WTC11 (cell line): ENCODE measurements around the gene TNFAIP8L1. TPM values are rescaled to one million over a fixed set of nuclear protein-coding genes. Genes with fewer than 3 reads are reported as not detected.

ENCODE experiments used
- ATAC-seq: fragments of 200-7000 bp; cut with Tn5 transposase; 2 replicates; pipeline ENCODE4 v1.10.0; 2021; ENCODE audit warnings: mild to moderate bottlenecking, moderate library complexity
- CTCF ChIA-PET: fragments of 300-600 bp; sonication (Branson Sonifier 250); formaldehyde crosslinking; loops from one replicate; lab custom pipeline; 2021; ENCODE audit warnings: antibody characterized with exemption; lab: Charles Lee
- POLR2A ChIA-PET: fragments of 350-600 bp; sonication (Branson Sonifier 250); formaldehyde crosslinking; loops from one replicate; lab custom pipeline; 2021; ENCODE audit warnings: antibody characterized with exemption; lab: Charles Lee
- DNase-seq: peaks from one replicate; pipeline ENCODE4 v3.0.0; 2021; ENCODE audit warnings: low spot score
- H3K27ac Mint-ChIP-seq: 2 replicates; pipeline ENCODE4 v1.8.0; 2021; ENCODE audit warnings: mixed read lengths
- H3K27me3 Mint-ChIP-seq: 2 replicates; pipeline ENCODE4 v1.8.0; 2021; ENCODE audit warnings: low read depth, mild to moderate bottlenecking, moderate library complexity, mixed read lengths
- H3K36me3 Mint-ChIP-seq: 2 replicates; pipeline ENCODE4 v1.8.0; 2021; ENCODE audit warnings: mixed read lengths
- H3K4me1 Mint-ChIP-seq: 2 replicates; pipeline ENCODE4 v1.8.0; 2022; ENCODE audit warnings: mixed read lengths
- H3K4me3 Mint-ChIP-seq: 2 replicates; pipeline ENCODE4 v1.8.0; 2021; ENCODE audit warnings: mild to moderate bottlenecking, moderate library complexity, mixed read lengths
- H3K9me3 Mint-ChIP-seq: 2 replicates; pipeline ENCODE4 v1.8.0; 2021; ENCODE audit warnings: mixed read lengths
- CREB1 ChIP-seq: sonication (generic); formaldehyde crosslinking; IDR thresholded peaks from 2 replicates; pipeline ENCODE4 v1.8.0; 2023; ENCODE audit warnings: mild to moderate bottlenecking, missing genetic modification reagents
- MAX ChIP-seq: sonication (generic); formaldehyde crosslinking; IDR thresholded peaks from 2 replicates; pipeline ENCODE4 v1.8.0; 2022; ENCODE audit warnings: mild to moderate bottlenecking, missing genetic modification reagents
- NFATC4 ChIP-seq: fragments of 250-450 bp; sonication (Bioruptor Pico); IDR thresholded peaks from 2 replicates; pipeline ENCODE4 v1.9.0; 2021; ENCODE audit warnings: mild to moderate bottlenecking
- PREB ChIP-seq: sonication (generic); formaldehyde crosslinking; IDR thresholded peaks from 2 replicates; pipeline ENCODE4 v1.8.1; 2022; ENCODE audit warnings: mild to moderate bottlenecking, missing genetic modification reagents, moderate library complexity, borderline replicate concordance
- SMAD3 ChIP-seq: sonication (generic); formaldehyde crosslinking; IDR thresholded peaks from 2 replicates; pipeline ENCODE4 v1.8.0; 2022; ENCODE audit warnings: missing genetic modification reagents, mild to moderate bottlenecking, borderline replicate concordance
- TEAD1 ChIP-seq: sonication (generic); formaldehyde crosslinking; IDR thresholded peaks from 2 replicates; pipeline ENCODE4 v1.8.0; 2022; ENCODE audit warnings: mild to moderate bottlenecking, missing genetic modification reagents
- TP53 ChIP-seq: sonication (generic); formaldehyde crosslinking; IDR thresholded peaks from 2 replicates; pipeline ENCODE4 v1.8.1; 2023; ENCODE audit warnings: mild to moderate bottlenecking, missing genetic modification reagents
- ZBTB21 ChIP-seq: sonication (generic); formaldehyde crosslinking; IDR thresholded peaks from 2 replicates; pipeline ENCODE4 v1.8.1; 2023; ENCODE audit warnings: mild to moderate bottlenecking, missing genetic modification reagents, borderline replicate concordance
- ZNF263 ChIP-seq: sonication (generic); formaldehyde crosslinking; IDR thresholded peaks from 2 replicates; pipeline ENCODE4 v1.8.1; 2022; ENCODE audit warnings: low read depth, mild to moderate bottlenecking, moderate library complexity, missing genetic modification reagents
- ZNF416 ChIP-seq: fragments of 250-450 bp; sonication (Bioruptor Pico); IDR thresholded peaks from 2 replicates; pipeline ENCODE4 v1.9.0; 2021; ENCODE audit warnings: mild to moderate bottlenecking, inconsistent platforms
- ZNF671 ChIP-seq: fragments of 250-450 bp; sonication (Bioruptor Pico); IDR thresholded peaks from 2 replicates; pipeline ENCODE4 v1.8.0; 2021; ENCODE audit warnings: mild to moderate bottlenecking
- ZSCAN18 ChIP-seq: fragments of 250-450 bp; sonication (Bioruptor Pico); IDR thresholded peaks from 2 replicates; pipeline ENCODE4 v2.1.2; 2022; ENCODE audit warnings: mild to moderate bottlenecking, moderate library complexity
- total RNA-seq: library from RNA; stranded (reverse); gene quantifications from 3 replicates; pipeline ENCODE4 v1.2.3, GENCODE V29; 2021
- TF ChIP-seq, protein P1 (sequence below): sonication (generic); formaldehyde crosslinking; conservative IDR thresholded peaks from 2 replicates; pipeline ENCODE4 v1.8.1; 2022; ENCODE audit warnings: mild to moderate bottlenecking, missing genetic modification reagents
- TF ChIP-seq, protein P2 (sequence below): sonication (generic); formaldehyde crosslinking; IDR thresholded peaks from 2 replicates; pipeline ENCODE4 v1.8.1; 2023; ENCODE audit warnings: mild to moderate bottlenecking, missing genetic modification reagents, borderline replicate concordance
- TF ChIP-seq, protein P3 (sequence below): sonication (generic); formaldehyde crosslinking; IDR thresholded peaks from 2 replicates; pipeline ENCODE4 v1.8.1; 2022; ENCODE audit warnings: low read depth, missing genetic modification reagents, borderline replicate concordance
- TF ChIP-seq, protein P4 (sequence below): sonication (generic); formaldehyde crosslinking; IDR thresholded peaks from 2 replicates; pipeline ENCODE4 v1.8.1; 2022; ENCODE audit warnings: missing genetic modification reagents, borderline replicate concordance
- TF ChIP-seq, protein P5 (sequence below): fragments of 250-450 bp; sonication (Bioruptor Pico); IDR thresholded peaks from 2 replicates; pipeline ENCODE4 v1.9.0; 2021; ENCODE audit warnings: mild to moderate bottlenecking, borderline replicate concordance

Gene TNFAIP8L1
- total RNA-seq, 1 experiment from 2014 or later = 8.7 TPM

GRCh38 chr19:4660993-4661392 lies 21.7 kb downstream of the TNFAIP8L1 start:
- no peak for DNase-seq
- TF ChIP-seq NFATC4 (CRISPR knock-in tag) = no peak
- no peak for TF ChIP-seq PREB
- no peak for TF ChIP-seq MAX (CRISPR knock-in tag)
- no peak for TF ChIP-seq SMAD3 (CRISPR knock-in tag)
- TF ChIP-seq, protein P1, sequence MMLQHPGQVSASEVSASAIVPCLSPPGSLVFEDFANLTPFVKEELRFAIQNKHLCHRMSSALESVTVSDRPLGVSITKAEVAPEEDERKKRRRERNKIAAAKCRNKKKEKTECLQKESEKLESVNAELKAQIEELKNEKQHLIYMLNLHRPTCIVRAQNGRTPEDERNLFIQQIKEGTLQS (CRISPR knock-in tag) = no peak
- no peak for TF ChIP-seq TEAD1
- TF ChIP-seq, protein P2, sequence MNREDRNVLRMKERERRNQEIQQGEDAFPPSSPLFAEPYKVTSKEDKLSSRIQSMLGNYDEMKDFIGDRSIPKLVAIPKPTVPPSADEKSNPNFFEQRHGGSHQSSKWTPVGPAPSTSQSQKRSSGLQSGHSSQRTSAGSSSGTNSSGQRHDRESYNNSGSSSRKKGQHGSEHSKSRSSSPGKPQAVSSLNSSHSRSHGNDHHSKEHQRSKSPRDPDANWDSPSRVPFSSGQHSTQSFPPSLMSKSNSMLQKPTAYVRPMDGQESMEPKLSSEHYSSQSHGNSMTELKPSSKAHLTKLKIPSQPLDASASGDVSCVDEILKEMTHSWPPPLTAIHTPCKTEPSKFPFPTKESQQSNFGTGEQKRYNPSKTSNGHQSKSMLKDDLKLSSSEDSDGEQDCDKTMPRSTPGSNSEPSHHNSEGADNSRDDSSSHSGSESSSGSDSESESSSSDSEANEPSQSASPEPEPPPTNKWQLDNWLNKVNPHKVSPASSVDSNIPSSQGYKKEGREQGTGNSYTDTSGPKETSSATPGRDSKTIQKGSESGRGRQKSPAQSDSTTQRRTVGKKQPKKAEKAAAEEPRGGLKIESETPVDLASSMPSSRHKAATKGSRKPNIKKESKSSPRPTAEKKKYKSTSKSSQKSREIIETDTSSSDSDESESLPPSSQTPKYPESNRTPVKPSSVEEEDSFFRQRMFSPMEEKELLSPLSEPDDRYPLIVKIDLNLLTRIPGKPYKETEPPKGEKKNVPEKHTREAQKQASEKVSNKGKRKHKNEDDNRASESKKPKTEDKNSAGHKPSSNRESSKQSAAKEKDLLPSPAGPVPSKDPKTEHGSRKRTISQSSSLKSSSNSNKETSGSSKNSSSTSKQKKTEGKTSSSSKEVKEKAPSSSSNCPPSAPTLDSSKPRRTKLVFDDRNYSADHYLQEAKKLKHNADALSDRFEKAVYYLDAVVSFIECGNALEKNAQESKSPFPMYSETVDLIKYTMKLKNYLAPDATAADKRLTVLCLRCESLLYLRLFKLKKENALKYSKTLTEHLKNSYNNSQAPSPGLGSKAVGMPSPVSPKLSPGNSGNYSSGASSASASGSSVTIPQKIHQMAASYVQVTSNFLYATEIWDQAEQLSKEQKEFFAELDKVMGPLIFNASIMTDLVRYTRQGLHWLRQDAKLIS = no peak
- TF ChIP-seq, all 79 proteins: peak for 0
- Mint-ChIP-seq H3K4me3 (no peak overlapping the region), H3K27ac (no peak overlapping the region; the same call in 1 of the 2 replicates), H3K9me3 (no peaks in the 10 kb centered on the region; the same call in 1 of the 2 replicates), H3K4me1 (no peaks in the 10 kb centered on the region), H3K36me3 (peaks cover 30% of the 10 kb centered on the region), H3K27me3 (no peaks in the 10 kb centered on the region)
- POLR2A ChIA-PET = interaction anchor here (0.6 kb wide), 1 partner anchor 12 kb away, joined by 3 read pairs; no protein-coding TSS in a partner anchor
- CTCF ChIA-PET = interaction anchor here (0.6 to 1.4 kb wide), 8 partner anchors 10 to 136 kb away, joined by 3 to 5 read pairs (median 4); partner anchors contain the start of gene FEM1A
- ATAC-seq = no peak

- no peak overlapping the region for H3K27ac Mint-ChIP-seq
- H3K4me3 Mint-ChIP-seq = no peak overlapping the region
- ChIA-PET POLR2A (interaction anchor here (0.7 kb wide), 1 partner anchor 10 kb away, joined by 3 read pairs; no protein-coding TSS in a partner anchor), CTCF (interaction anchor here (1.0 to 1.2 kb wide), 2 partner anchors 15 to 138 kb away, joined by 4 read pairs; no protein-coding TSS in a partner anchor)
- DNase-seq (no peak), ATAC-seq (no peak)
- H3K36me3 Mint-ChIP-seq = peaks cover 30% of the 10 kb centered on the region
- no peaks in the 10 kb centered on the region; the same call in 1 of the 2 replicates for H3K9me3 Mint-ChIP-seq
- H3K4me1 Mint-ChIP-seq = no peaks in the 10 kb centered on the region
- no peaks in the 10 kb centered on the region for H3K27me3 Mint-ChIP-seq
- TF ChIP-seq, protein P3, sequence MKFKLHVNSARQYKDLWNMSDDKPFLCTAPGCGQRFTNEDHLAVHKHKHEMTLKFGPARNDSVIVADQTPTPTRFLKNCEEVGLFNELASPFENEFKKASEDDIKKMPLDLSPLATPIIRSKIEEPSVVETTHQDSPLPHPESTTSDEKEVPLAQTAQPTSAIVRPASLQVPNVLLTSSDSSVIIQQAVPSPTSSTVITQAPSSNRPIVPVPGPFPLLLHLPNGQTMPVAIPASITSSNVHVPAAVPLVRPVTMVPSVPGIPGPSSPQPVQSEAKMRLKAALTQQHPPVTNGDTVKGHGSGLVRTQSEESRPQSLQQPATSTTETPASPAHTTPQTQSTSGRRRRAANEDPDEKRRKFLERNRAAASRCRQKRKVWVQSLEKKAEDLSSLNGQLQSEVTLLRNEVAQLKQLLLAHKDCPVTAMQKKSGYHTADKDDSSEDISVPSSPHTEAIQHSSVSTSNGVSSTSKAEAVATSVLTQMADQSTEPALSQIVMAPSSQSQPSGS (CRISPR knock-in tag) = no peak
- TF ChIP-seq, protein P1 (CRISPR knock-in tag) = no peak
- TF ChIP-seq, protein P4, sequence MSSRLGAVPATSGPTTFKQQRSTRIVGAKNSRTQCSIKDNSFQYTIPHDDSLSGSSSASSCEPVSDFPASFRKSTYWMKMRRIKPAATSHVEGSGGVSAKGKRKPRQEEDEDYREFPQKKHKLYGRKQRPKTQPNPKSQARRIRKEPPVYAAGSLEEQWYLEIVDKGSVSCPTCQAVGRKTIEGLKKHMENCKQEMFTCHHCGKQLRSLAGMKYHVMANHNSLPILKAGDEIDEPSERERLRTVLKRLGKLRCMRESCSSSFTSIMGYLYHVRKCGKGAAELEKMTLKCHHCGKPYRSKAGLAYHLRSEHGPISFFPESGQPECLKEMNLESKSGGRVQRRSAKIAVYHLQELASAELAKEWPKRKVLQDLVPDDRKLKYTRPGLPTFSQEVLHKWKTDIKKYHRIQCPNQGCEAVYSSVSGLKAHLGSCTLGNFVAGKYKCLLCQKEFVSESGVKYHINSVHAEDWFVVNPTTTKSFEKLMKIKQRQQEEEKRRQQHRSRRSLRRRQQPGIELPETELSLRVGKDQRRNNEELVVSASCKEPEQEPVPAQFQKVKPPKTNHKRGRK (CRISPR knock-in tag) = no peak
- TF ChIP-seq ZBTB21 (CRISPR knock-in tag) (no peak), TP53 (CRISPR knock-in tag) (no peak), CREB1 (CRISPR knock-in tag) (no peak), ZNF416 (CRISPR knock-in tag) (no peak), ZSCAN18 (CRISPR knock-in tag) (no peak), ZNF263 (no peak), ZNF671 (no peak)
- TF ChIP-seq, protein P5, sequence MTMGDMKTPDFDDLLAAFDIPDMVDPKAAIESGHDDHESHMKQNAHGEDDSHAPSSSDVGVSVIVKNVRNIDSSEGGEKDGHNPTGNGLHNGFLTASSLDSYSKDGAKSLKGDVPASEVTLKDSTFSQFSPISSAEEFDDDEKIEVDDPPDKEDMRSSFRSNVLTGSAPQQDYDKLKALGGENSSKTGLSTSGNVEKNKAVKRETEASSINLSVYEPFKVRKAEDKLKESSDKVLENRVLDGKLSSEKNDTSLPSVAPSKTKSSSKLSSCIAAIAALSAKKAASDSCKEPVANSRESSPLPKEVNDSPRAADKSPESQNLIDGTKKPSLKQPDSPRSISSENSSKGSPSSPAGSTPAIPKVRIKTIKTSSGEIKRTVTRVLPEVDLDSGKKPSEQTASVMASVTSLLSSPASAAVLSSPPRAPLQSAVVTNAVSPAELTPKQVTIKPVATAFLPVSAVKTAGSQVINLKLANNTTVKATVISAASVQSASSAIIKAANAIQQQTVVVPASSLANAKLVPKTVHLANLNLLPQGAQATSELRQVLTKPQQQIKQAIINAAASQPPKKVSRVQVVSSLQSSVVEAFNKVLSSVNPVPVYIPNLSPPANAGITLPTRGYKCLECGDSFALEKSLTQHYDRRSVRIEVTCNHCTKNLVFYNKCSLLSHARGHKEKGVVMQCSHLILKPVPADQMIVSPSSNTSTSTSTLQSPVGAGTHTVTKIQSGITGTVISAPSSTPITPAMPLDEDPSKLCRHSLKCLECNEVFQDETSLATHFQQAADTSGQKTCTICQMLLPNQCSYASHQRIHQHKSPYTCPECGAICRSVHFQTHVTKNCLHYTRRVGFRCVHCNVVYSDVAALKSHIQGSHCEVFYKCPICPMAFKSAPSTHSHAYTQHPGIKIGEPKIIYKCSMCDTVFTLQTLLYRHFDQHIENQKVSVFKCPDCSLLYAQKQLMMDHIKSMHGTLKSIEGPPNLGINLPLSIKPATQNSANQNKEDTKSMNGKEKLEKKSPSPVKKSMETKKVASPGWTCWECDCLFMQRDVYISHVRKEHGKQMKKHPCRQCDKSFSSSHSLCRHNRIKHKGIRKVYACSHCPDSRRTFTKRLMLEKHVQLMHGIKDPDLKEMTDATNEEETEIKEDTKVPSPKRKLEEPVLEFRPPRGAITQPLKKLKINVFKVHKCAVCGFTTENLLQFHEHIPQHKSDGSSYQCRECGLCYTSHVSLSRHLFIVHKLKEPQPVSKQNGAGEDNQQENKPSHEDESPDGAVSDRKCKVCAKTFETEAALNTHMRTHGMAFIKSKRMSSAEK (CRISPR knock-in tag) = no peak
These were observed 22.8 kb downstream of the TNFAIP8L1 start for GRCh38 chr19:4662020-4662695.
